HUDEP-2 (cell line): ENCODE measurements around the gene COPS8.
A peak's percentile ranks its signal among the peaks of the same experiment; 100 is the strongest.

Experiments used
- DNase-seq, 76 experiments: peaks; one replicate each; lab custom pipeline; 2025; ENCODE audit not compliant: unreplicated experiment in 76 of 76; lab: John Stamatoyannopoulos, UW

Gene COPS8

GRCh38 chr2:237064203-237065070, 21.3 kb upstream of the COPS8 start:
- no peak for DNase-seq

GRCh38 chr2:237065071-237065377, 20.7 kb upstream of the COPS8 start:
- DNase-seq, result no peak

GRCh38 chr2:237066396-237066795, 19.3 kb upstream of the COPS8 start:
- no peak for DNase-seq

GRCh38 chr2:237068005-237068576, 17.6 kb upstream of the COPS8 start:
- DNase-seq, result no peak

GRCh38 chr2:237072067-237072931, 13.4 kb upstream of the COPS8 start:
- peak in 54 of 76 experiments; percentile 1 to 59 (median 28) for DNase-seq

GRCh38 chr2:237073552-237073951, 12.1 kb upstream of the COPS8 start:
- DNase-seq, result no peak

GRCh38 chr2:237074211-237074993, 11.3 kb upstream of the COPS8 start:
- no peak for DNase-seq

GRCh38 chr2:237075749-237076599, 9.7 kb upstream of the COPS8 start:
- no peak for DNase-seq

GRCh38 chr2:237081596-237081995, 4.1 kb upstream of the COPS8 start:
- DNase-seq, result no peak

GRCh38 chr2:237083026-237083425, 2.7 kb upstream of the COPS8 start:
- no peak for DNase-seq

- DNase-seq, result no peak
Observed at GRCh38 chr2:237084444-237084843, 1.2 kb upstream of the COPS8 start.

- no peak for DNase-seq
Observed at GRCh38 chr2:237090906-237091305, 5.2 kb downstream of the COPS8 start.

- no peak for DNase-seq
Observed at GRCh38 chr2:237091779-237092436, 6.2 kb downstream of the COPS8 start.

GRCh38 chr2:237092506-237092905, 6.8 kb downstream of the COPS8 start:
- no peak for DNase-seq

- DNase-seq, result no peak
Observed at GRCh38 chr2:237092920-237093781, 7.5 kb downstream of the COPS8 start.

- DNase-seq, result no peak
Observed at GRCh38 chr2:237096201-237096600, 10.5 kb downstream of the COPS8 start.

GRCh38 chr2:237096911-237097310, 11.2 kb downstream of the COPS8 start:
- DNase-seq, result peak in 1 of 76 experiments; percentile 6

GRCh38 chr2:237097326-237097910, 11.7 kb downstream of the COPS8 start:
- no peak for DNase-seq
